B cell (primary cell): ENCODE results near the gene MYOD1. TPM values are rescaled to one million over a fixed set of nuclear protein-coding genes. Genes with fewer than 3 reads are reported as not detected.

ENCODE experiments used
- ATAC-seq: fragments of 200-7000 bp; cut with Tn5 transposase; one replicate; pipeline ENCODE4 v1.10.0; 2021; ENCODE audit warnings: low read depth, mild to moderate bottlenecking, moderate number of reproducible peaks, moderate library complexity
- CTCF ChIA-PET: fragments of 350-600 bp; sonication (Branson Sonifier 250); formaldehyde crosslinking; loops from one replicate; lab custom pipeline; 2021; ENCODE audit warnings: antibody characterized with exemption, inconsistent platforms; lab: Charles Lee
- POLR2A ChIA-PET: fragments of 350-600 bp; sonication (Branson Sonifier 250); formaldehyde crosslinking; loops from one replicate; lab custom pipeline; 2021; ENCODE audit warnings: antibody characterized with exemption; lab: Charles Lee
- DNase-seq: peaks from one replicate; pipeline ENCODE4 v3.0.0; 2013
- H2AFZ ChIP-seq: 2 replicates; pipeline ENCODE4 v1.6.1; 2012; ENCODE audit warnings: mild to moderate bottlenecking, low read depth, low read length; ENCODE audit not compliant: insufficient read depth, poor library complexity, severe bottlenecking
- H3K27ac ChIP-seq, 2 donors: 1 replicate in 1 of 2; 2 replicates in 1 of 2; pipeline ENCODE4 v1.5.1; 2012 to 2013; ENCODE audit warnings: low read length in 2 of 2, mild to moderate bottlenecking in 2 of 2, moderate library complexity in 1 of 2
- H3K27me3 ChIP-seq, 4 experiments: fragments of 200-600 bp in 1 of 4; sonication (generic) in 1 of 4; replicated peaks in 1 of 4; 1 replicate in 2 of 4; 2 replicates in 2 of 4; pipeline versions ENCODE4 v1.6.1 to v1.7.0; 2013 to 2016; ENCODE audit warnings: low read length in 3 of 4, mild to moderate bottlenecking in 2 of 4, mixed read lengths in 1 of 4, moderate library complexity in 1 of 4; ENCODE audit not compliant: insufficient read depth in 4 of 4, control insufficient read depth in 3 of 4; ENCODE audit errors: control extremely low read depth in 1 of 4
- H3K36me3 ChIP-seq, 2 experiments: replicated peaks in 1 of 2; 1 replicate in 1 of 2; 2 replicates in 1 of 2; pipeline versions ENCODE4 v1.6.1 to v1.7.1; 2013; ENCODE audit warnings: low read length in 1 of 2; ENCODE audit not compliant: insufficient read depth in 2 of 2, control insufficient read depth in 1 of 2; ENCODE audit errors: control extremely low read depth in 1 of 2, extremely low read depth in 1 of 2
- H3K4me1 ChIP-seq, 2 donors: fragments of 200-600 bp in 1 of 2; sonication (generic) in 1 of 2; 1 replicate in 1 of 2; 2 replicates in 1 of 2; pipeline versions ENCODE4 v1.5.1 to v1.6.1; 2013 to 2017; ENCODE audit warnings: low read length in 2 of 2; ENCODE audit not compliant: control insufficient read depth in 2 of 2, insufficient read depth in 2 of 2
- H3K4me2 ChIP-seq: replicated peaks from 2 replicates; pipeline ENCODE3; 2012; ENCODE audit warnings: mild to moderate bottlenecking, low read depth, low read length; ENCODE audit not compliant: poor library complexity, severe bottlenecking
- H3K4me3 ChIP-seq, 5 experiments: fragments of 200-600 bp in 1 of 5; sonication (generic) in 1 of 5; 1 replicate in 3 of 5; 2 replicates in 2 of 5; pipeline versions ENCODE4 v1.5.1 to v1.7.0; 2011 to 2016; ENCODE audit warnings: low read length in 4 of 5, mild to moderate bottlenecking in 4 of 5, low read depth in 2 of 5, control low read depth in 1 of 5, moderate library complexity in 1 of 5; ENCODE audit not compliant: insufficient read depth in 1 of 5; ENCODE audit errors: control extremely low read depth in 1 of 5, extremely low read depth in 1 of 5
- H3K79me2 ChIP-seq: fragments of 200-600 bp; sonication (generic); one replicate; pipeline ENCODE4 v1.6.0; 2016; ENCODE audit warnings: low read length; ENCODE audit not compliant: control insufficient read depth, insufficient read depth
- H3K9ac ChIP-seq: fragments of 200-600 bp; sonication (generic); 2 replicates; pipeline ENCODE4 v1.6.1; 2017; ENCODE audit warnings: mild to moderate bottlenecking, low read length, moderate library complexity
- H3K9me3 ChIP-seq, 3 donors: one replicate each; pipeline versions ENCODE4 v1.6.1 to v1.7.1; 2013; ENCODE audit warnings: low read length in 2 of 3; ENCODE audit not compliant: control insufficient read depth in 2 of 3, insufficient read depth in 1 of 3; ENCODE audit errors: control extremely low read depth in 1 of 3
- H4K20me1 ChIP-seq: 2 replicates; pipeline ENCODE4 v1.6.0; 2012; ENCODE audit warnings: mild to moderate bottlenecking, low read length; ENCODE audit not compliant: insufficient read depth, control insufficient read depth, poor library complexity, severe bottlenecking
- H3K27ac Mint-ChIP-seq: one replicate; pipeline ENCODE4 v1.8.0; 2021; ENCODE audit warnings: mixed read lengths
- H3K27me3 Mint-ChIP-seq: one replicate; pipeline ENCODE4 v1.8.0; 2021; ENCODE audit warnings: mixed read lengths
- H3K4me1 Mint-ChIP-seq: one replicate; pipeline ENCODE4 v1.8.0; 2021; ENCODE audit warnings: mixed read lengths
- H3K4me3 Mint-ChIP-seq: one replicate; pipeline ENCODE4 v1.8.0; 2021; ENCODE audit warnings: mixed read lengths
- H3K9me3 Mint-ChIP-seq: one replicate; pipeline ENCODE4 v1.8.0; 2022; ENCODE audit warnings: mixed read lengths; ENCODE audit not compliant: insufficient read depth
- CTCF ChIP-seq: fragments of 200-600 bp; IDR thresholded peaks from one replicate; pipeline ENCODE4 v1.8.0; 2022; ENCODE audit warnings: antibody characterized with exemption, mild to moderate bottlenecking
- EZH2 ChIP-seq: IDR thresholded peaks from 2 replicates; pipeline ENCODE4 v1.6.1; 2012; ENCODE audit warnings: borderline replicate concordance, low read depth, mild to moderate bottlenecking, moderate library complexity, low read length; ENCODE audit not compliant: insufficient read depth, poor library complexity, severe bottlenecking
- WGBS: methylation state at CpG from one replicate; pipeline ENCODE4 v1.1.5; 2013; ENCODE audit warnings: missing lambda C conversion rate; ENCODE audit not compliant: insufficient coverage; 5-methylcytosine and 5-hydroxymethylcytosine counted together
- intact Hi-C: fragments of 100-400 bp; cut with micrococcal nuclease; formaldehyde crosslinking; loops from one replicate; pipeline ENCODE4 v1.10.0; 2022
- polyA plus RNA-seq: library from polyadenylated mRNA; depleted of rRNA; stranded (reverse); fragments of >200 nt; gene quantifications from 2 replicates; pipeline ENCODE4 v1.2.3, GENCODE V29; 2012
- total RNA-seq, 2 donors: library from RNA; stranded (reverse); fragments of 120-200 nt in 1 of 2; gene quantifications; 1 replicate in 1 of 2; 2 replicates in 1 of 2; pipeline versions ENCODE4 v1.2.3 to v1.2.4, GENCODE V29; 2013 to 2022

MYOD1 gene
- total and polyA plus RNA-seq, 2 donors (not counting 1 experiment from before 2014, with no cell fraction given): not detected

GRCh38 chr11:17747131-17747955 lies 28.0 kb downstream of the MYOD1 start:
- H3K9me3 ChIP-seq: no peaks in the 10 kb centered on the region
- no peak overlapping the region for H3K4me3 ChIP-seq
- Mint-ChIP-seq H3K27me3 (peaks cover 37% of the 10 kb centered on the region), H3K4me3 (no peak overlapping the region), H3K27ac (no peak overlapping the region), H3K9me3 (no peaks in the 10 kb centered on the region), H3K4me1 (no peaks in the 10 kb centered on the region)
- H3K36me3 ChIP-seq: no peaks in the 10 kb centered on the region
- H3K27me3 ChIP-seq: no peaks in the 10 kb centered on the region
- ATAC-seq: no peak
- POLR2A ChIA-PET: no interaction called here
- H3K9ac ChIP-seq: no peak overlapping the region
- intact Hi-C loops: no loop called here
- no peak for DNase-seq
- CTCF ChIA-PET: interaction anchor here (1.6 kb wide), 1 partner anchor 16 kb away, joined by 3 read pairs; no protein-coding TSS in a partner anchor
- no peak overlapping the region for H3K27ac ChIP-seq
- H3K79me2 ChIP-seq: no peaks in the 10 kb centered on the region
- no peaks in the 10 kb centered on the region for H3K4me1 ChIP-seq
- no peak overlapping the region for H2AFZ ChIP-seq
- no peaks in the 10 kb centered on the region for H4K20me1 ChIP-seq
- no peak overlapping the region for H3K4me2 ChIP-seq
- TF ChIP-seq CTCF (no peak), EZH2 (no peak)
- WGBS: 84% methylated on average over 17 of the region's 19 CpGs

GRCh38 chr11:17748044-17748443 lies 28.7 kb downstream of the MYOD1 start:
- no peaks in the 10 kb centered on the region for H3K27me3 ChIP-seq
- H3K27me3 Mint-ChIP-seq: peaks cover 34% of the 10 kb centered on the region
- 86% methylated on average over 8 of the region's 8 CpGs for WGBS
- intact Hi-C loops: no loop called here
- no peak overlapping the region for H2AFZ ChIP-seq
- H3K4me1 Mint-ChIP-seq: no peaks in the 10 kb centered on the region
- ChIA-PET CTCF (no interaction called here), POLR2A (no interaction called here)
- H3K9me3 ChIP-seq: no peaks in the 10 kb centered on the region
- no peak overlapping the region for H3K27ac Mint-ChIP-seq
- DNase-seq (no peak), ATAC-seq (no peak)
- H3K36me3 ChIP-seq: no peaks in the 10 kb centered on the region
- no peaks in the 10 kb centered on the region for H3K9me3 Mint-ChIP-seq
- H3K79me2 ChIP-seq: no peaks in the 10 kb centered on the region
- no peak overlapping the region for H3K4me3 ChIP-seq
- no peak overlapping the region for H3K4me3 Mint-ChIP-seq
- no peaks in the 10 kb centered on the region for H4K20me1 ChIP-seq
- H3K27ac ChIP-seq: no peak overlapping the region
- H3K9ac ChIP-seq: no peak overlapping the region
- no peak for TF ChIP-seq EZH2
- no peak for TF ChIP-seq CTCF
- no peaks in the 10 kb centered on the region for H3K4me1 ChIP-seq
- no peak overlapping the region for H3K4me2 ChIP-seq
